MM.1S (cell line): Measurements from ENCODE around the gene DOCK11.

Source experiments
- EZH2 ChIP-seq: fragments of 300-600 bp; sonication (generic); optimal IDR thresholded peaks from 2 replicates; pipeline ENCODE3; 2017; ENCODE audit warnings: low read depth, mild to moderate bottlenecking, antibody characterized with exemption, low read length, mixed read lengths
- EZH2phosphoT487 ChIP-seq: fragments of 300-600 bp; sonication (generic); IDR thresholded peaks from 2 replicates; pipeline ENCODE4 v1.6.1; 2018; ENCODE audit warnings: antibody characterized with exemption, low read length
- TF ChIP-seq, protein P1 (sequence below): fragments of 300-600 bp; sonication (generic); IDR thresholded peaks from 2 replicates; pipeline ENCODE4 v1.5.1; 2016; ENCODE audit warnings: antibody characterized with exemption, low read length, mixed read lengths

DNA sequence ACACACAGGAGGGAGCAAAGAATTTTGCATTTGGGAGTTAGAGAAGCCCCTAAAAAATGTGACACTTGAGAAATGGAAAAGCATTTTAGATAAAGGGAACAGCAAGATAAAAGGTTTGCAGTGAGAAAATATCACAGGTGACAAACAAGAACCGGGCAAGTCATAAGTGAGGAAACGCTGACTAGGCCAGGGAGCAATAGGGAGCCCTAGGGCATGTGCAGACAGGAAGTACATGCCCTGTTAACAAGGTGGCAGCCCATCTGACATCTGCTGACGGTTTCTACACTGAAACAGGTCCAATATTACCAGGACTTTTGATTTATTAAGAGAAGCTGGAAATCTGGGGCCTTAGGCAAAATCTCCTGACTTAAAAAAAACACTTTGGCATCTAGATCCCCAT is 227.8 kb downstream of the DOCK11 start:
- TF ChIP-seq, protein P1, sequence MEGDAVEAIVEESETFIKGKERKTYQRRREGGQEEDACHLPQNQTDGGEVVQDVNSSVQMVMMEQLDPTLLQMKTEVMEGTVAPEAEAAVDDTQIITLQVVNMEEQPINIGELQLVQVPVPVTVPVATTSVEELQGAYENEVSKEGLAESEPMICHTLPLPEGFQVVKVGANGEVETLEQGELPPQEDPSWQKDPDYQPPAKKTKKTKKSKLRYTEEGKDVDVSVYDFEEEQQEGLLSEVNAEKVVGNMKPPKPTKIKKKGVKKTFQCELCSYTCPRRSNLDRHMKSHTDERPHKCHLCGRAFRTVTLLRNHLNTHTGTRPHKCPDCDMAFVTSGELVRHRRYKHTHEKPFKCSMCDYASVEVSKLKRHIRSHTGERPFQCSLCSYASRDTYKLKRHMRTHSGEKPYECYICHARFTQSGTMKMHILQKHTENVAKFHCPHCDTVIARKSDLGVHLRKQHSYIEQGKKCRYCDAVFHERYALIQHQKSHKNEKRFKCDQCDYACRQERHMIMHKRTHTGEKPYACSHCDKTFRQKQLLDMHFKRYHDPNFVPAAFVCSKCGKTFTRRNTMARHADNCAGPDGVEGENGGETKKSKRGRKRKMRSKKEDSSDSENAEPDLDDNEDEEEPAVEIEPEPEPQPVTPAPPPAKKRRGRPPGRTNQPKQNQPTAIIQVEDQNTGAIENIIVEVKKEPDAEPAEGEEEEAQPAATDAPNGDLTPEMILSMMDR = no peak
- no peak for TF ChIP-seq EZH2
- TF ChIP-seq EZH2phosphoT487 = no peak
